Panc1 (cell line): Measurements from ENCODE around the gene TGFB1I1. TPM values are rescaled to one million over a fixed set of nuclear protein-coding genes. Genes with fewer than 3 reads are reported as not detected.
"Not testable (repeated sequence)": the region's sequence is repeated elsewhere in the genome, so short reads cannot be mapped to it uniquely, and the experiment has no call there.

Experiments
- ATAC-seq: fragments of 200-7000 bp; cut with Tn5 transposase; 2 replicates; pipeline ENCODE4 v1.9.1; 2020; ENCODE audit warnings: mild to moderate bottlenecking, moderate library complexity
- BruUV-seq: library from RNA; stranded (reverse); fragments of 400-500 nt; replicated peaks from 2 replicates; lab custom pipeline; 2021; lab: Mats Ljungman, UMichigan
- CTCF ChIA-PET: fragments of 300-600 bp; sonication (Branson Sonifier 250); formaldehyde crosslinking; loops from one replicate; lab custom pipeline; 2022; ENCODE audit warnings: antibody characterized with exemption; lab: Charles Lee
- POLR2A ChIA-PET: fragments of 300-600 bp; sonication (Branson Sonifier 250); formaldehyde crosslinking; loops from one replicate; lab custom pipeline; 2022; ENCODE audit warnings: antibody characterized with exemption; lab: Charles Lee
- DNase-seq: peaks from one replicate; pipeline ENCODE4 v3.0.0-alpha.2; 2010; ENCODE audit warnings: low read depth, low spot score
- H3K27ac ChIP-seq: 2 replicates; pipeline ENCODE4 v1.5.1; 2011; ENCODE audit warnings: mild to moderate bottlenecking, low read length, inconsistent platforms
- H3K27me3 ChIP-seq: fragments of 200-500 bp; sonication (Bioruptor generic); 2 replicates; pipeline ENCODE4 v1.6.0; 2014; ENCODE audit warnings: low read length, inconsistent platforms; ENCODE audit not compliant: control insufficient read depth, insufficient read depth
- H3K36me3 ChIP-seq: fragments of 200-500 bp; sonication (Bioruptor generic); 2 replicates; pipeline ENCODE4 v1.5.1; 2014; ENCODE audit warnings: inconsistent platforms, mild to moderate bottlenecking, low read length, moderate library complexity; ENCODE audit not compliant: control insufficient read depth, insufficient read depth
- H3K4me1 ChIP-seq: 2 replicates; pipeline ENCODE4 v1.5.1; 2011; ENCODE audit warnings: inconsistent platforms, mild to moderate bottlenecking, low read length, moderate library complexity; ENCODE audit not compliant: control insufficient read depth, insufficient read depth
- H3K4me3 ChIP-seq, 2 experiments: 2 replicates each; pipeline ENCODE4 v1.5.1; 2011 to 2012; ENCODE audit warnings: low read depth in 2 of 2, low read length in 2 of 2, mild to moderate bottlenecking in 2 of 2, inconsistent platforms in 1 of 2, moderate library complexity in 1 of 2
- H3K9me3 ChIP-seq: fragments of 200-500 bp; sonication (Bioruptor generic); 2 replicates; pipeline ENCODE4 v1.5.1; 2014; ENCODE audit warnings: low read depth, mild to moderate bottlenecking, inconsistent platforms, low read length, moderate library complexity; ENCODE audit not compliant: control insufficient read depth, insufficient read depth
- POLR2AphosphoS5 ChIP-seq: IDR thresholded peaks from 2 replicates; pipeline ENCODE4 v1.6.1; 2012; ENCODE audit warnings: mild to moderate bottlenecking, low read depth, low read length, moderate library complexity
- SIN3A ChIP-seq: IDR thresholded peaks from 2 replicates; pipeline ENCODE4 v1.6.1; 2012; ENCODE audit warnings: low read depth, mild to moderate bottlenecking, low read length, moderate library complexity, borderline replicate concordance; ENCODE audit not compliant: insufficient read depth
- TCF7L2 ChIP-seq: IDR thresholded peaks from 2 replicates; pipeline ENCODE4 v1.6.1; 2011; ENCODE audit warnings: mild to moderate bottlenecking, low read depth, low read length, inconsistent platforms
- in situ Hi-C: cut with HindIII; loops from 2 replicates; pipeline ENCODE4 v1.10.0; 2016; ENCODE audit warnings: low sequenced_read_pairs, low pct_unique_long_range_greater_than_20kb
- intact Hi-C: fragments of 100-400 bp; cut with micrococcal nuclease; formaldehyde crosslinking; loops from one replicate; pipeline ENCODE4 v1.10.0; 2022; ENCODE audit not compliant: unreplicated experiment
- total RNA-seq: library from RNA; stranded (reverse); gene quantifications from one replicate; pipeline ENCODE4 v1.2.1, GENCODE V29; 2021; ENCODE audit not compliant: unreplicated experiment
- TF ChIP-seq, protein P1 (sequence below), 2 experiments: IDR thresholded peaks; 2 replicates each; pipeline ENCODE4 v1.6.1; 2011 to 2012; ENCODE audit warnings: low read depth in 2 of 2, control low read depth in 1 of 2, low read length in 1 of 2, mild to moderate bottlenecking in 1 of 2, moderate library complexity in 1 of 2; ENCODE audit not compliant: insufficient read depth in 1 of 2
- TF ChIP-seq, protein P2 (sequence below): fragments of 450-650 bp; IDR thresholded peaks from 2 replicates; pipeline ENCODE4 v1.5.1; 2017; ENCODE audit warnings: mild to moderate bottlenecking

Gene TGFB1I1
- total RNA-seq, 1 experiment from 2014 or later: 32.5 TPM

DNA sequence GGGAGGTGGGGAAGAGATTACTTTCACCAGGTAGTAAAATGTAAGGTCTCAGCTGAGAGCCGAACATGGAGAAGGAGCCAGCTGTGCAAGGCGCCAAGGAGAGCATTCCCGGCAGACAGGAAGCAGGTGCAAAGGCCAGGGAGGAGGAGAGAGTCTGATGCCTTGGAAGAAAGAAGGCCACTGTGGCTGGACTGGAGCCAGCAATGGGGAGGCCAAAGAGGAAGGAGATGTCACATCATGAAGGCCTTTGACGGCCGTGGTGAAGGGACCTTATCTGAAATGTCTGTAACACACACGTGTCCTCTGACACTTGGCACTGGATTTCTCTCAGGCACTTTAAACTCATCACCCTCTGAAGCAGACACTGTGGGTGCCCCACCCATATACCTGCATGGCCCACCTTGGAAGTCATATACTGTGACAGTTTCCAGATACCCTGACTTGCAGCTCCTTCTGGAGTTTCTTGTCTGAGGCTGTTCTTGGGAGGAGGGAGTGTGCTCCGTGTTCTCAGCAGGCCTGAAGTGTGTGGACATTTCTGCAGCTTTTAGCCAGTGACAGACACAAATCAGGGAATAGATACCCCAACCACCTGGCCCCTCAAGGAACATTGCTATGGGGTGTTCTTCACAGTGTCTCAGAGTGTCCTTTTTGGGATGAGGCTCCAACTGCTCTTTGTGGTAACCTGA is 9.0 kb downstream of the TGFB1I1 start:
- H3K36me3 ChIP-seq: no peaks in the 10 kb centered on the region
- ChIA-PET CTCF (interaction anchor here (0.8 kb wide), 1 partner anchor 253 kb away, joined by 3 read pairs; no protein-coding TSS in a partner anchor), POLR2A (no interaction called here)
- no peak for ATAC-seq
- TF ChIP-seq TCF7L2 (no peak), SIN3A (no peak)
- TF ChIP-seq, protein P1, sequence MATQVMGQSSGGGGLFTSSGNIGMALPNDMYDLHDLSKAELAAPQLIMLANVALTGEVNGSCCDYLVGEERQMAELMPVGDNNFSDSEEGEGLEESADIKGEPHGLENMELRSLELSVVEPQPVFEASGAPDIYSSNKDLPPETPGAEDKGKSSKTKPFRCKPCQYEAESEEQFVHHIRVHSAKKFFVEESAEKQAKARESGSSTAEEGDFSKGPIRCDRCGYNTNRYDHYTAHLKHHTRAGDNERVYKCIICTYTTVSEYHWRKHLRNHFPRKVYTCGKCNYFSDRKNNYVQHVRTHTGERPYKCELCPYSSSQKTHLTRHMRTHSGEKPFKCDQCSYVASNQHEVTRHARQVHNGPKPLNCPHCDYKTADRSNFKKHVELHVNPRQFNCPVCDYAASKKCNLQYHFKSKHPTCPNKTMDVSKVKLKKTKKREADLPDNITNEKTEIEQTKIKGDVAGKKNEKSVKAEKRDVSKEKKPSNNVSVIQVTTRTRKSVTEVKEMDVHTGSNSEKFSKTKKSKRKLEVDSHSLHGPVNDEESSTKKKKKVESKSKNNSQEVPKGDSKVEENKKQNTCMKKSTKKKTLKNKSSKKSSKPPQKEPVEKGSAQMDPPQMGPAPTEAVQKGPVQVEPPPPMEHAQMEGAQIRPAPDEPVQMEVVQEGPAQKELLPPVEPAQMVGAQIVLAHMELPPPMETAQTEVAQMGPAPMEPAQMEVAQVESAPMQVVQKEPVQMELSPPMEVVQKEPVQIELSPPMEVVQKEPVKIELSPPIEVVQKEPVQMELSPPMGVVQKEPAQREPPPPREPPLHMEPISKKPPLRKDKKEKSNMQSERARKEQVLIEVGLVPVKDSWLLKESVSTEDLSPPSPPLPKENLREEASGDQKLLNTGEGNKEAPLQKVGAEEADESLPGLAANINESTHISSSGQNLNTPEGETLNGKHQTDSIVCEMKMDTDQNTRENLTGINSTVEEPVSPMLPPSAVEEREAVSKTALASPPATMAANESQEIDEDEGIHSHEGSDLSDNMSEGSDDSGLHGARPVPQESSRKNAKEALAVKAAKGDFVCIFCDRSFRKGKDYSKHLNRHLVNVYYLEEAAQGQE (IDR thresholded peaks at IDR 0.05; ENCODE audit: insufficient read depth in 1 of 2, low read depth in 2 of 2, low read length in 1 of 2): no peak
- DNase-seq: no peak
- in situ Hi-C loops (no loop called here), intact Hi-C loops (loop anchor here (10.0 kb wide), 1 partner anchor 194 kb away; no protein-coding TSS in a partner anchor)
- H3K27me3 ChIP-seq: no peaks in the 10 kb centered on the region
- H3K27ac ChIP-seq: no peak overlapping the region
- H3K4me3 ChIP-seq: no peak overlapping the region
- no TSS peak for BruUV-seq
- peaks cover 4% of the 10 kb centered on the region; the same call in 1 of the 2 replicates for H3K4me1 ChIP-seq
- H3K9me3 ChIP-seq: no peaks in the 10 kb centered on the region

DNA sequence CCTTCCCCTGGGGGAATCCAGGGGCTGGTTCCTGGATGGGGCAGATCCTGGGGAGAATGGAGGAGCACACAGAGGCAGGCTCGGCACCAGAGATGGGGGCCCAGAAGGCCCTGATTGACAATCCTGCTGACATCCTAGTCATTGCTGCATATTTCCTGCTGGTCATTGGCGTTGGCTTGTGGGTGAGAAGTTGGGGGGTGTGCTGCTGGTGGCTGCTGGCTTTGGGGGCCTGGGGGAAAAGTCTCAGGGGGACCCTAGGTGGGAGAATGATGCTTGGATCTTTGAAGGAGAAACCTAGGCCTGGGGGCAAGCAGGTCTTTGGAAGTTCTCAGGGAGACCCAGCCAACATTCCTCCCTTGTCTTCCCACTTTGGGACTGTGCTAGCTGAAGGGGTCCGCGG is 11.1 kb downstream of the TGFB1I1 start, which contains the start of gene SLC5A2:
Gene SLC5A2 (plus strand): TSS at position 43 of the 400 bp plus-strand sequence. CDS start 14 bp downstream, at position 57.
- H3K9me3 ChIP-seq: no peaks in the 10 kb centered on the region
- no peaks in the 10 kb centered on the region for H3K4me1 ChIP-seq
- no peaks in the 10 kb centered on the region for H3K36me3 ChIP-seq
- in situ Hi-C loops (no loop called here), intact Hi-C loops (loop anchor here (10.0 kb wide), 1 partner anchor 192 kb away; no protein-coding TSS in a partner anchor)
- ATAC-seq: no peak
- BruUV-seq: no TSS peak
- ChIA-PET CTCF (no interaction called here), POLR2A (no interaction called here)
- no peaks in the 10 kb centered on the region for H3K27me3 ChIP-seq
- H3K27ac ChIP-seq: no peak within 1 kb of the TSS
- TF ChIP-seq, protein P2, sequence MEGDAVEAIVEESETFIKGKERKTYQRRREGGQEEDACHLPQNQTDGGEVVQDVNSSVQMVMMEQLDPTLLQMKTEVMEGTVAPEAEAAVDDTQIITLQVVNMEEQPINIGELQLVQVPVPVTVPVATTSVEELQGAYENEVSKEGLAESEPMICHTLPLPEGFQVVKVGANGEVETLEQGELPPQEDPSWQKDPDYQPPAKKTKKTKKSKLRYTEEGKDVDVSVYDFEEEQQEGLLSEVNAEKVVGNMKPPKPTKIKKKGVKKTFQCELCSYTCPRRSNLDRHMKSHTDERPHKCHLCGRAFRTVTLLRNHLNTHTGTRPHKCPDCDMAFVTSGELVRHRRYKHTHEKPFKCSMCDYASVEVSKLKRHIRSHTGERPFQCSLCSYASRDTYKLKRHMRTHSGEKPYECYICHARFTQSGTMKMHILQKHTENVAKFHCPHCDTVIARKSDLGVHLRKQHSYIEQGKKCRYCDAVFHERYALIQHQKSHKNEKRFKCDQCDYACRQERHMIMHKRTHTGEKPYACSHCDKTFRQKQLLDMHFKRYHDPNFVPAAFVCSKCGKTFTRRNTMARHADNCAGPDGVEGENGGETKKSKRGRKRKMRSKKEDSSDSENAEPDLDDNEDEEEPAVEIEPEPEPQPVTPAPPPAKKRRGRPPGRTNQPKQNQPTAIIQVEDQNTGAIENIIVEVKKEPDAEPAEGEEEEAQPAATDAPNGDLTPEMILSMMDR: no peak
- no peak for TF ChIP-seq TCF7L2
- TF ChIP-seq POLR2AphosphoS5: no peak
- TF ChIP-seq SIN3A: no peak
- TF ChIP-seq, protein P1 (IDR thresholded peaks at IDR 0.05; ENCODE audit: insufficient read depth in 1 of 2, low read depth in 2 of 2, low read length in 1 of 2): no peak
- DNase-seq: no peak
- no peak within 1 kb of the TSS for H3K4me3 ChIP-seq

DNA sequence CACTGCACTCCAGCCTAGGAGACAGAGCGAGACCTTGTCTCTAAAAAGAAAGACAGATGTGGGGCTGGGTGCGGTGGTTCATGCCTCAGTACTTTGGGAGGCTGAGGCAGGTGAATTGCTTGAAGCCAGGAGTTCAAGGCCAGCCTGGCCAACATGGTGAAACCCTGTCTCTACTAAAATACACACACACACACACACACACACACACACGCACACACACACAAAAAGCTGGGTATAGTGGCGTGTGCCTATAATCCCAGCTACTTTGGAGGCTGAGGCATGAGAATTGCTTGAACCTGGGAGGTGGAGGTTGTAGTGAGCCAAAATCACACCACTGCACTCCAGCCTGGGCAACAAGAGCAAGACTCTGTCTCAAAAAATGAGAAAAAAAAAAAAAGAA is 12.1 kb downstream of the TGFB1I1 start:
- POLR2A ChIA-PET, ATAC-seq, H3K27me3 ChIP-seq, H3K36me3 ChIP-seq, H3K4me1 ChIP-seq, H3K4me3 ChIP-seq, in situ Hi-C loops, BruUV-seq, H3K9me3 ChIP-seq, CTCF ChIA-PET, H3K27ac ChIP-seq, DNase-seq: not testable (repeated sequence)
- intact Hi-C loops: loop anchor here (10.0 kb wide), 1 partner anchor 191 kb away; no protein-coding TSS in a partner anchor
